ENCODE measurements around the gene AKIP1. TPM values are rescaled to one million over a fixed set of nuclear protein-coding genes. Genes with fewer than 3 reads are reported as not detected.

AKIP1 gene
- total and polyA plus RNA-seq, 9 of the 15 experiments (the other 6 are each of a cell fraction or from before 2014, with no cell fraction given), result 9.0 to 52.6 (median 36.2) TPM

DNA sequence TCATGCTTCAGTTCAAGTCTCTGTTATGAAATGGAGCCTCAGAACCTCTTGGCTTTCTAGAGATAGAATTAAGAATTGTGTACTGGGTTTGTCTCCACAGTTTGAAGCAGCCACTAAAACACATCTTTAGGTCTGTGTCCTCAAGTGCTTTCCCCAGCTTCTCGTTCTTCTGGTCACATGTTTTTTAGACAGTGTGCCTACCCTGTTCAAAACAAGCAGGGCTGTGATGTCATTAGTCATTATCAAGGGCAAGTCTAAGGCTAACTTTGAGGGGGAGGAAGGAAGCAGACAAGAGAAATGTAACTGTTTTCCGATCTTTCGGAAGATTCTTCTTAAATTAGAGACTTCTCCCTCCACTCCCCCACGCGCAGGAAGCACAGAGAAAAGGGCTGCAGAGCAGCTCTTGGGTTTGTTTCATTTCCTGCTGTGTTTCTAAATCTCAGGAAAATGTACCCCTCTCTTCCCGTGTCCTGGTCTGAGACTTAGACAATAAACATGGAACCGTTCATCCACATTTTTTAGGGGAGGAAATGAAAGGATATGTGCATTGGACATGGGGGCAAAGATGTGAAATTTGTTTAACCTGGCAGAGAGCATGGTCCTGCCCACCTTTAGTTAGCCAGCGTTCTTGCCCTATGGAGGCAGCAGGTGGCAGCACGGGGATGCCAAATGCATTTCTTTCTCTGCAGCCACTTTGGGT, 3.1 kb downstream of the AKIP1 start (continued):
- TF ChIP-seq GATAD2B (IDR thresholded peaks at IDR 0.05; ENCODE audit: borderline replicate concordance) (no peak), TOE1 (IDR thresholded peaks at IDR 0.05; ENCODE audit: borderline replicate concordance) (peak; percentile 64; the same call in 1 of the 2 replicates), TOE1 (CRISPR knock-in tag; IDR thresholded peaks at IDR 0.05; ENCODE audit: borderline replicate concordance, low read depth) (no peak), RAD21 (CRISPR knock-in tag; conservative IDR thresholded peaks at IDR 0.05 in 1 of 2, IDR thresholded peaks at IDR 0.05 in 1 of 2) (peak; percentile 55 to 61), FOXA1 (IDR thresholded peaks at IDR 0.05; ENCODE audit: borderline replicate concordance) (no peak), ZBTB11 (CRISPR knock-in tag; IDR thresholded peaks at IDR 0.05) (peak in 1 of 3 experiments; percentile 53; a peak in 1 of 6 replicates), PURB (CRISPR knock-in tag; IDR thresholded peaks at IDR 0.05; ENCODE audit: low read depth) (no peak), STAT5A (IDR thresholded peaks at IDR 0.05; ENCODE audit: borderline replicate concordance, low read length) (no peak), EP300 (IDR thresholded peaks at IDR 0.05; ENCODE audit: low read length) (peak; percentile 64; the same call in 1 of the 2 replicates), NR2C1 (IDR thresholded peaks at IDR 0.05) (no peak), NR2C1 (tag; IDR thresholded peaks at IDR 0.05) (no peak), DNMT1 (IDR thresholded peaks at IDR 0.05) (no peak), NBN (IDR thresholded peaks at IDR 0.05; ENCODE audit: low read depth) (no peak), U2AF2 (optimal IDR thresholded peaks at IDR 0.05; ENCODE audit: low read depth, low read length) (no peak), ZNF512 (tag; IDR thresholded peaks at IDR 0.05) (no peak)
- TF ChIP-seq, protein P1, sequence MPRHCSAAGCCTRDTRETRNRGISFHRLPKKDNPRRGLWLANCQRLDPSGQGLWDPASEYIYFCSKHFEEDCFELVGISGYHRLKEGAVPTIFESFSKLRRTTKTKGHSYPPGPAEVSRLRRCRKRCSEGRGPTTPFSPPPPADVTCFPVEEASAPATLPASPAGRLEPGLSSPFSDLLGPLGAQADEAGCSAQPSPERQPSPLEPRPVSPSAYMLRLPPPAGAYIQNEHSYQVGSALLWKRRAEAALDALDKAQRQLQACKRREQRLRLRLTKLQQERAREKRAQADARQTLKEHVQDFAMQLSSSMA (CRISPR knock-in tag; IDR thresholded peaks at IDR 0.05), result no peak
- TF ChIP-seq, protein P2, sequence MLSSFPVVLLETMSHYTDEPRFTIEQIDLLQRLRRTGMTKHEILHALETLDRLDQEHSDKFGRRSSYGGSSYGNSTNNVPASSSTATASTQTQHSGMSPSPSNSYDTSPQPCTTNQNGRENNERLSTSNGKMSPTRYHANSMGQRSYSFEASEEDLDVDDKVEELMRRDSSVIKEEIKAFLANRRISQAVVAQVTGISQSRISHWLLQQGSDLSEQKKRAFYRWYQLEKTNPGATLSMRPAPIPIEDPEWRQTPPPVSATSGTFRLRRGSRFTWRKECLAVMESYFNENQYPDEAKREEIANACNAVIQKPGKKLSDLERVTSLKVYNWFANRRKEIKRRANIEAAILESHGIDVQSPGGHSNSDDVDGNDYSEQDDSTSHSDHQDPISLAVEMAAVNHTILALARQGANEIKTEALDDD (IDR thresholded peaks at IDR 0.05), result peak; percentile 76
